DMS114 treated with DMSO at 0.1 percent for 48 hours (cell line): ENCODE measurements around the gene DSCAML1.

Experiments used
- DNase-seq: peaks from one replicate; lab custom pipeline; 2025; ENCODE audit not compliant: unreplicated experiment; lab: John Stamatoyannopoulos, UW

The DSCAML1 gene

GRCh38 chr11:117505285-117505970 lies 291.6 kb downstream of the DSCAML1 start:
- no peak for DNase-seq

DNA sequence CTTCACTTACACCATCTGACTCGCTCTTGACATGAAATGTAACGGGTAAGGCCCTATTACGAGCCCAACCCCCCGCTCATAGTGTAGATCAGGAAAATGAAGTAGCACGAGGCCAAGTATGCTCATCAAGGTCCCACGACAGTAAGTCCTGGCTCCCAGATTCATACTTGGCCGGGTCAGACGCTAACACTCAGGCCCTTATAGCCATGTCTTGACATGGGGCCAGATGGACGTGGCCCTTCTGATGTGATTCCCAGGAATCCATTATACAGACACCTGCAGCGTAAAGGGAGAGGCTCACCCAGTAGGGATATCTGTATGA lies 294.3 kb downstream of the DSCAML1 start:
- no peak for DNase-seq

DNA sequence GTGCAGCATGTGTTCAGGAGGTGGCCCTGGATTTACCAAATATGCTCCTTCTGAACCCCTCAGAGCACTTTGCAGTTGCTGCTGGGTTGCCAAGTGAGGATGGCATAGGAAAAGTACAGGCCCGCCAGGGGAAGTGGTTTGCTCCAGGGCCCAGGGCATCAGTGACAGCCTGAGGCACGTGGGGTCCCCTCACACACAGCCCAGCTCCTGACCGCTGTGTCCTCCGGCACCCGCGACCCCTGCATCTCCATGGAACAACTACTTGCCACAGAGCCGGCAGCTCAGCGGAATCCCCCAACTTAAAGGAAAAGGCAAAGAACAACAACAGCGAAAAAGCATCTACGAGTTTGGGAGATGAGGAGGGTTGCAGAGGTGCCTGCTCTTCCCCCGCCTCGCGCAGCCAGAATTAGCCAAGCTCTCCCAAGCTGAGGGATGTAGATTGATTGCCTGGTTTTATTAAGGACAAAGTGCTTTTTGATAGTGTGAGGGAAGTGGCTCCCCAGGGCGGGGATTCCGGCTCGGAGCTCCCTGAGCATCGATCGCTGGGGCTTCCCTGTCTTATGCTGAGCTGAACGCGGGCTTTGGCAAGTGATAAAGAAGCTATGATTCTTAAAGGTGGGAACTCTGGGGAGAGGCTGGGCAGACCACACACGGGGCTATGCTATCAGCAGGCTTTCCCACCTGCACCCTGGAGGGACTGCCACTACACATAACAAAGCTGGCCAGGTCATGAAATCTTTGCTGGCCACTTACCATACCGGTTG lies 294.8 kb downstream of the DSCAML1 start:
- DNase-seq, result no peak

DNA sequence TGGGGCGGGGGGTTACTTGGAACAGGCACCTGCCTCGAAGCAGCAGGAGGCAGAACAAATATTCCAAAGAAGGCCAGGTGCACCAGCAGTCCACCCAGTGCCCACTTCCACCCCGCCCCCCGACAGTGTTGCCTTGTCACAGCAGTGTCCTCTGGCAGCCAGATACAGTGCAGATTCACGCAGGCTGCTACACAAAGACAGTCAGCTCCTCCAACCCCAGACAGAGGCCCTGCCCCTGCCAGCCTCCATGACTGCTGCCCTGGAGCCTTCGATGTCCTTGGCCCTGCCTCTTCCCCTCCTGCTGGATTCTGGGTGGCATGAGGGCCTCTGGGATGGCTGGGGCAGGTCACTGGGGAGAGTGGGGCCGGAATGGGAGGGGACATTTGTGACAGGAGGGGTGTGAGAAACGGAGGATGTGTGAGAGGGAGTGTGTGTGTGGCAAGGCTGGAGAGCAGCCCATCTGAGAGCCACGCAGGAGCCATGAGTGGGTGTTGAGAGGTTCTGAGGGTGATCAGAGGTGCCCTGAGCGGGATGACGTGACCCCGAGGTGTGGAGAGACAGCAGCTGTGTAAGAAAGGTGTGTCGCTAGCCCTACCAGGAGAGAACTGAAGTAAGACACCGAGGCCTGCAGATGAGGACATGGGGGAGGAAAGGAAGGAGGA lies 295.6 kb downstream of the DSCAML1 start:
- no peak for DNase-seq

DNA sequence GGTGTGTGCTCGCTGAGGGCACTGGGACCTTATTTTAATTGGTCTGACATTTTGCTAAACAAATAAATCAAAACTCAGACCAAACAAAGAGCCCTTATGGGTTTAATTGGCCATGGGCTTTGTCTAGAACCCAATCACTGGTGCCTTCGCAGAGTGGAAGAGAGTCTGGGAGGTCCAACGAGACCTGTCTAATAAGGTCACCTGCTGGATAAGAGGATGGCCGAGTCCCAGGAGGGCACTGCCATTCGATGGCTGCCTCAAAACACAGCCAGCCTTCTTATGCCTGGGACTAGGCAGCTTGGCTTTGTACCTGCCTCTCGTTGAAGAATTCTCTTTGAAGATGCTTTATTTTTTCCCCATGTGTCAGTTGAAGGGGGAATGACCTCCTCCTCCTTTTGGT lies 298.2 kb downstream of the DSCAML1 start:
- DNase-seq, result no peak

DNA sequence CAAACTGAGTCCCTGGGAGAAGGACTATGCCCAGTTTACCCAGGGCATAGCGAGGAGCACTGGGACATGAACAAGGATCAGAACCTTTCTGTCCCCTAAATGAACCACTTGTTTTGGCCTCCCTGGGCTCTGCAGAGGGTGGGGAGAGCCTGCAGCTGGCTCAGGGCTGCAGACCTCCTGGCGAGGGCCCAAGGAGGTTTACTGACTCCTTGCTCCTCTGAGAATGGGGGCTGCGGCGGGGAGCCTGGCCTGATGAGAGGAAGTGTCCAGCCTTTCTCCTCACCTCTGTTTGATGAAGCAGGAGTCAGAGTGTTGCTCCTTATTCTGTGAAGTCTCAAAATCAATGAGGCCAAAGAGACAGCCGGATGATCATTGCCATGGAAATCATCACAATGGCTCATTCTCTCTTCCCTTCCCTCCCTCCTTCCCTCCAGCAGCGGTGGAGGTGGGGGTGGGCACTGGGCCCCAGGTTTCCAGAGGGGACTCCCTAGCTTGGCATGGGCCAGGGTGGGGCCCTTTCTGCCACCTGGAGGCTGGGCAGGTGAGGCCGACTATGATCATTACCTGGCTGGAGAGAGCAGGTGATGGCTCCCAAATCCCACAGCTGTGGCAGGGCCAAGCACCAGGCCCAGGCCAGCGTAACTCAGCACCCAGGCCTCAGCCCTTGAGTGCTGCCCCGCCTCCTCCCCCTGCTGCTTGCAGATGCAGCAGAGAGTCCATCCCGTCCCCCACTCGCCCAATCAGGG lies 299.6 kb downstream of the DSCAML1 start:
- DNase-seq, result no peak

GRCh38 chr11:117495357-117495756 lies 301.7 kb downstream of the DSCAML1 start:
- DNase-seq, result no peak

GRCh38 chr11:117492578-117493251 lies 304.3 kb downstream of the DSCAML1 start:
- no peak for DNase-seq

- DNase-seq, result no peak
Measured at GRCh38 chr11:117490911-117491310, 306.1 kb downstream of the DSCAML1 start.

DNA sequence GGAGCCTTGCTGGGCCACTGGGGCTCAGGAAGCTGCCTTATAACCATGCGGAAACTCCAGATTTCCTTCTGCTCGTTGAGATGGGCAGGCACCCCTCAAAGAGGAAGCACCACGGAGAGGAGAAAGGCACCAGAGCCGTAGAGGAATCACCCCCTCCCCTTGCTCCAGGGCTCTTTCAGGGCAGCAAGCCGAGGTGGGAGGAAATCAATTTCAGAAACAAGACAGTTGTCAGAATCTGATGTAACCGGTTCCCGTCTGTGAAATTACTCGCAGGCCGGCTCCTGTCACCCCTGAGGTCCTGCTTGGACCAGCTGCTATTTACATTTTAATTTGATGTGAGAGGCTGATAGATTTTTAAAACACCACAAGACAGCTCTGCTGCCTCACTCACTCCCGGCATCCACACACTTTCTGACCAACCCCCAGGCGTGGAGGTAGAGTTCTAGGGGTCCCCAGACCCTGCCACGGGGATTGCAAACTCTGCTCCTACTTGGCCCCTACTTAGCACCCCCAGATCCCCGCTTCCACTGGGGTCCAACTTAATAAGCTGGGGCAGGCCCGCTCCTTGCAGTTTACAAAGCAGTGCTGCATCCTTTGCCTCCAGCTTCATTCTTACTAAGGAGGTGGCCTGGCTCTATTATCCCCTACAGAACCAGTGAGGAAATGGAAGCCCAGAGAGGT lies 306.9 kb downstream of the DSCAML1 start:
- no peak for DNase-seq

- DNase-seq, result no peak
Measured at GRCh38 chr11:117488996-117489952, 307.7 kb downstream of the DSCAML1 start.

DNA sequence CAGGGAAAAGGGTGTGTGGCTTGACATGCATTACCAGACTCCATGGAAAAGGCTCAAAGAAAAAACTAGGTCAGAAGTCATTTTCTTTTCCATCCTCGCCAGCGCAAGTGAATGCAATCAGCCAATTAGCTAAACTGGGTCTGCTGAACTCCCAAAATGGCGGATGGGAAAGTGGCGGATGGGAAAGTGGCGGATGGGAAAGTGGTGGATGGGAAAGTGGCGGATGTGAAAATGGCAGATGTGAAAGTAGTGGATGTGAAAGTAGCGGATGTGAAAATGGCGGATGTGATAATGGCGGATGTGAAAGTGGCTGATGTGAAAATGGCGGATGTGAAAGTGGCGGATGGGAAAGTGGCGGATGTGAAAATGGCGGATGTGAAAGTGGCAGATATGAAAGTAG lies 311.0 kb downstream of the DSCAML1 start:
- DNase-seq, result no peak

- DNase-seq, result no peak
Measured at GRCh38 chr11:117484156-117484555, 312.9 kb downstream of the DSCAML1 start.

DNA sequence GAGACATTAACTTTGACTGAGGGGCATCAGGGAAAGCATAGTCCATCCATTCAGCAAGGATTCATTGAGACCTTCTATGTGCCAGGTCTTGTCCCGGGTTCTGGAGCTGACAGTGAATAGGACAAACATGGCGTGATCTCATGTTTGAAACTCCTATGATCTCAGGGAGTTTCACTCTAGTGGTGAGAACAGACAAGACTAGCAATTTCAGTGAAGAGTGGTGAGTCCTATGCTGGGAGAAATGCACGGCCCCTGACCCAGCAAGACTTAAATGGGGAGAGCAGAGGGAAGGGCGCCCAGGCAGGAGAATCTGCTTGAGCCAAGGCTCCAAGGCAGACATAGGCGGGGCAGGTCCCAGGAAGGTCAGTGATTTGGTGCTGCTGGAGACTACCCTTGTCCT lies 313.6 kb downstream of the DSCAML1 start:
- no peak for DNase-seq

GRCh38 chr11:117482881-117483280 lies 314.1 kb downstream of the DSCAML1 start:
- DNase-seq, result no peak

GRCh38 chr11:117481885-117482284 lies 315.1 kb downstream of the DSCAML1 start:
- no peak for DNase-seq

- no peak for DNase-seq
Measured at GRCh38 chr11:117481036-117481435, 316.0 kb downstream of the DSCAML1 start.

- DNase-seq, result no peak
Measured at GRCh38 chr11:117480221-117480620, 316.8 kb downstream of the DSCAML1 start.

DNA sequence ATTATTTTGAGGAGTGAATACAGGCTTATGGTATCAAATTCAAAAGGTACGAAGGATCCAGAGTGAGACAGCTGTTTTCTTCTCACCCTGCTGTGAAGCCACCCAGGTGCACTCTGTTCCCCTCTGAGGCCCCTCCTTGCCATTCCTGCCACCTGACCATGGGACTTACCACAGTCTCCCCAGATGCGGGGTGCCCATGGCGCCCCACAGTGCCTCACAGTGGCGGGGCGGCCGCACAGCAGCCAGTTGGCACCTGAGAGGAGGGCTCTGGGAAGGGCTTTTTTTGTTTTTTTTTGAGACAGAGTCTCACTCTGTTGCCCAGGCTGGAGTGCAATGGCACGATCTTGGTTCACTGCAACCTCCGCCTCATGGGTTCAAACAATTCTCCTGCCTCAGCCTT lies 317.6 kb downstream of the DSCAML1 start:
- DNase-seq, result no peak
